HepG2 (cell line): ENCODE data around the gene NEMP2. TPM values are rescaled to one million over a fixed set of nuclear protein-coding genes. Genes with fewer than 3 reads are reported as not detected.

Experiments used
- ADNP ChIP-seq: sonication (generic); formaldehyde crosslinking; IDR thresholded peaks from 2 replicates; pipeline ENCODE4 v1.4.0; 2020; ENCODE audit warnings: missing genetic modification reagents
- PLRG1 ChIP-seq: fragments of 450-650 bp; conservative IDR thresholded peaks from 2 replicates; pipeline ENCODE4 v1.6.1; 2016
- RBM39 ChIP-seq: fragments of 200-400 bp; formaldehyde crosslinking; IDR thresholded peaks from one replicate; pipeline ENCODE4 v1.6.1; 2018; ENCODE audit warnings: antibody characterized with exemption, mild to moderate bottlenecking, low read depth, low read length; ENCODE audit not compliant: poor library complexity, severe bottlenecking
- SP2 ChIP-seq: sonication (generic); formaldehyde crosslinking; IDR thresholded peaks from 2 replicates; pipeline ENCODE4 v1.5.1; 2020; ENCODE audit warnings: mild to moderate bottlenecking, missing genetic modification reagents
- ZNF136 ChIP-seq: sonication (generic); formaldehyde crosslinking; IDR thresholded peaks from 2 replicates; pipeline ENCODE4 v1.8.1; 2022; ENCODE audit warnings: low read depth, mild to moderate bottlenecking, moderate library complexity, missing genetic modification reagents
- ZNF616 ChIP-seq: sonication (generic); formaldehyde crosslinking; IDR thresholded peaks from 2 replicates; pipeline ENCODE4 v1.5.0; 2020; ENCODE audit warnings: low read depth, mild to moderate bottlenecking, missing genetic modification reagents
- ZNF619 ChIP-seq: sonication (generic); formaldehyde crosslinking; IDR thresholded peaks from 2 replicates; pipeline ENCODE4 v1.4.0; 2020; ENCODE audit warnings: mild to moderate bottlenecking, missing genetic modification reagents
- ZNF746 ChIP-seq: sonication (generic); formaldehyde crosslinking; IDR thresholded peaks from 2 replicates; pipeline ENCODE4 v1.8.0; 2022; ENCODE audit warnings: mild to moderate bottlenecking, missing genetic modification reagents
- polyA plus RNA-seq, 8 experiments: library from polyadenylated mRNA; depleted of rRNA in 3 of 8; stranded (reverse) in 7 of 8; unstranded in 1 of 8; fragments of >200 nt; fragmentation: Illumina TruSeq in 4 of 8; extraction: Trizol in 4 of 8; gene quantifications; 2 replicates each; pipeline versions ENCODE4 v1.2.1 to v1.2.3, GENCODE V29; 2011 to 2016; ENCODE audit warnings: low read depth in 4 of 8, missing spikeins in 1 of 8, mixed read lengths in 1 of 8; ENCODE audit not compliant: insufficient read depth in 1 of 8
- total RNA-seq, 5 experiments: library from RNA; depleted of rRNA; stranded (reverse); fragments of >200 nt; fragmentation: Illumina TruSeq; extraction: Trizol; gene quantifications; 2 replicates each; pipeline ENCODE4 v1.2.3, GENCODE V29; 2016; ENCODE audit warnings: low read depth in 1 of 5
- TF ChIP-seq, protein P1 (sequence below): sonication (generic); formaldehyde crosslinking; IDR thresholded peaks from 2 replicates; pipeline ENCODE4 v1.4.0; 2020; ENCODE audit warnings: missing genetic modification reagents, borderline replicate concordance
- TF ChIP-seq, protein P2 (sequence below): sonication (generic); formaldehyde crosslinking; IDR thresholded peaks from 2 replicates; pipeline ENCODE4 v1.5.0; 2020; ENCODE audit warnings: mild to moderate bottlenecking, missing genetic modification reagents, borderline replicate concordance
- TF ChIP-seq, protein P3 (sequence below): sonication (generic); formaldehyde crosslinking; IDR thresholded peaks from 2 replicates; pipeline ENCODE4 v1.5.1; 2020; ENCODE audit warnings: mild to moderate bottlenecking, missing genetic modification reagents
- TF ChIP-seq, protein P4 (sequence below): sonication (generic); formaldehyde crosslinking; IDR thresholded peaks from 2 replicates; pipeline ENCODE4 v1.9.0; 2022; ENCODE audit warnings: missing genetic modification reagents, mild to moderate bottlenecking, borderline replicate concordance
- TF ChIP-seq, protein P5 (sequence below): sonication (generic); formaldehyde crosslinking; IDR thresholded peaks from 2 replicates; pipeline ENCODE4 v1.5.0; 2020; ENCODE audit warnings: missing genetic modification reagents, mild to moderate bottlenecking, borderline replicate concordance

Gene NEMP2
- total and polyA plus RNA-seq, 2 of the 13 experiments (the other 11 are each of a cell fraction or from before 2014, with no cell fraction given): 2.4 to 9.8 TPM

DNA sequence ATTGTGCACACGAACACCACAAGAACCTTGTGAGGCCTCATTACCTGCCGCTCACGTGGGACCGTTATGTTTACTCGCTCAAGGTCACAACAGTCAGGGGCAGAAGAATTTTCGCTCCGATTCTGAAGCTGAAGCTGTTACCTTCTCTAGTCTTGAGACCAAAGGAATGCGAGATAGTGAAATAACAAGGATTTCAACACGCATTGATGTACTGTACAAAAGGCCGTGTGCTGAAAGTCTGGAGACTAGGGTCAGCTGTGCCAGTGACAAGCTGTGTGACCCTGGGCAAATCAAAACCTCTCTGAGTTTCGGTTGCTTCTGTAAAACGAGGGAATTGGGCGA is 583 bp downstream of the NEMP2 start (continued):
- TF ChIP-seq, protein P1, sequence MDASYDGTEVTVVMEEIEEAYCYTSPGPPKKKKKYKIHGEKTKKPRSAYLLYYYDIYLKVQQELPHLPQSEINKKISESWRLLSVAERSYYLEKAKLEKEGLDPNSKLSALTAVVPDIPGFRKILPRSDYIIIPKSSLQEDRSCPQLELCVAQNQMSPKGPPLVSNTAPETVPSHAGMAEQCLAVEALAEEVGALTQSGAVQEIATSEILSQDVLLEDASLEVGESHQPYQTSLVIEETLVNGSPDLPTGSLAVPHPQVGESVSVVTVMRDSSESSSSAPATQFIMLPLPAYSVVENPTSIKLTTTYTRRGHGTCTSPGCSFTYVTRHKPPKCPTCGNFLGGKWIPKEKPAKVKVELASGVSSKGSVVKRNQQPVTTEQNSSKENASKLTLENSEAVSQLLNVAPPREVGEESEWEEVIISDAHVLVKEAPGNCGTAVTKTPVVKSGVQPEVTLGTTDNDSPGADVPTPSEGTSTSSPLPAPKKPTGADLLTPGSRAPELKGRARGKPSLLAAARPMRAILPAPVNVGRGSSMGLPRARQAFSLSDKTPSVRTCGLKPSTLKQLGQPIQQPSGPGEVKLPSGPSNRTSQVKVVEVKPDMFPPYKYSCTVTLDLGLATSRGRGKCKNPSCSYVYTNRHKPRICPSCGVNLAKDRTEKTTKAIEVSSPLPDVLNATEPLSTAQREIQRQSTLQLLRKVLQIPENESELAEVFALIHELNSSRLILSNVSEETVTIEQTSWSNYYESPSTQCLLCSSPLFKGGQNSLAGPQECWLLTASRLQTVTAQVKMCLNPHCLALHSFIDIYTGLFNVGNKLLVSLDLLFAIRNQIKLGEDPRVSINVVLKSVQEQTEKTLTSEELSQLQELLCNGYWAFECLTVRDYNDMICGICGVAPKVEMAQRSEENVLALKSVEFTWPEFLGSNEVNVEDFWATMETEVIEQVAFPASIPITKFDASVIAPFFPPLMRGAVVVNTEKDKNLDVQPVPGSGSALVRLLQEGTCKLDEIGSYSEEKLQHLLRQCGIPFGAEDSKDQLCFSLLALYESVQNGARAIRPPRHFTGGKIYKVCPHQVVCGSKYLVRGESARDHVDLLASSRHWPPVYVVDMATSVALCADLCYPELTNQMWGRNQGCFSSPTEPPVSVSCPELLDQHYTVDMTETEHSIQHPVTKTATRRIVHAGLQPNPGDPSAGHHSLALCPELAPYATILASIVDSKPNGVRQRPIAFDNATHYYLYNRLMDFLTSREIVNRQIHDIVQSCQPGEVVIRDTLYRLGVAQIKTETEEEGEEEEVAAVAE (CRISPR knock-in tag): no peak
- TF ChIP-seq, protein P2, sequence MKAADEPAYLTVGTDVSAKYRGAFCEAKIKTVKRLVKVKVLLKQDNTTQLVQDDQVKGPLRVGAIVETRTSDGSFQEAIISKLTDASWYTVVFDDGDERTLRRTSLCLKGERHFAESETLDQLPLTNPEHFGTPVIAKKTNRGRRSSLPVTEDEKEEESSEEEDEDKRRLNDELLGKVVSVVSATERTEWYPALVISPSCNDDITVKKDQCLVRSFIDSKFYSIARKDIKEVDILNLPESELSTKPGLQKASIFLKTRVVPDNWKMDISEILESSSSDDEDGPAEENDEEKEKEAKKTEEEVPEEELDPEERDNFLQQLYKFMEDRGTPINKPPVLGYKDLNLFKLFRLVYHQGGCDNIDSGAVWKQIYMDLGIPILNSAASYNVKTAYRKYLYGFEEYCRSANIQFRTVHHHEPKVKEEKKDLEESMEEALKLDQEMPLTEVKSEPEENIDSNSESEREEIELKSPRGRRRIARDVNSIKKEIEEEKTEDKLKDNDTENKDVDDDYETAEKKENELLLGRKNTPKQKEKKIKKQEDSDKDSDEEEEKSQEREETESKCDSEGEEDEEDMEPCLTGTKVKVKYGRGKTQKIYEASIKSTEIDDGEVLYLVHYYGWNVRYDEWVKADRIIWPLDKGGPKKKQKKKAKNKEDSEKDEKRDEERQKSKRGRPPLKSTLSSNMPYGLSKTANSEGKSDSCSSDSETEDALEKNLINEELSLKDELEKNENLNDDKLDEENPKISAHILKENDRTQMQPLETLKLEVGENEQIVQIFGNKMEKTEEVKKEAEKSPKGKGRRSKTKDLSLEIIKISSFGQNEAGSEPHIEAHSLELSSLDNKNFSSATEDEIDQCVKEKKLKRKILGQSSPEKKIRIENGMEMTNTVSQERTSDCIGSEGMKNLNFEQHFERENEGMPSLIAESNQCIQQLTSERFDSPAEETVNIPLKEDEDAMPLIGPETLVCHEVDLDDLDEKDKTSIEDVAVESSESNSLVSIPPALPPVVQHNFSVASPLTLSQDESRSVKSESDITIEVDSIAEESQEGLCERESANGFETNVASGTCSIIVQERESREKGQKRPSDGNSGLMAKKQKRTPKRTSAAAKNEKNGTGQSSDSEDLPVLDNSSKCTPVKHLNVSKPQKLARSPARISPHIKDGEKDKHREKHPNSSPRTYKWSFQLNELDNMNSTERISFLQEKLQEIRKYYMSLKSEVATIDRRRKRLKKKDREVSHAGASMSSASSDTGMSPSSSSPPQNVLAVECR (CRISPR knock-in tag): no peak
- TF ChIP-seq RBM39 (no peak), SP2 (0 out of 2 replicates have a peak, but pooled peaks have one; percentile 24), ZNF746 (CRISPR knock-in tag) (peak; percentile 12; the same call in 1 of the 2 replicates), ZNF616 (CRISPR knock-in tag) (no peak), ZNF619 (CRISPR knock-in tag) (peak; percentile 92; the same call in 1 of the 2 replicates), PLRG1 (no peak), ADNP (CRISPR knock-in tag) (0 out of 2 replicates have a peak, but pooled peaks have one; percentile 11), ZNF136 (CRISPR knock-in tag) (peak; percentile 4; the same call in 1 of the 2 replicates)
- TF ChIP-seq, protein P3, sequence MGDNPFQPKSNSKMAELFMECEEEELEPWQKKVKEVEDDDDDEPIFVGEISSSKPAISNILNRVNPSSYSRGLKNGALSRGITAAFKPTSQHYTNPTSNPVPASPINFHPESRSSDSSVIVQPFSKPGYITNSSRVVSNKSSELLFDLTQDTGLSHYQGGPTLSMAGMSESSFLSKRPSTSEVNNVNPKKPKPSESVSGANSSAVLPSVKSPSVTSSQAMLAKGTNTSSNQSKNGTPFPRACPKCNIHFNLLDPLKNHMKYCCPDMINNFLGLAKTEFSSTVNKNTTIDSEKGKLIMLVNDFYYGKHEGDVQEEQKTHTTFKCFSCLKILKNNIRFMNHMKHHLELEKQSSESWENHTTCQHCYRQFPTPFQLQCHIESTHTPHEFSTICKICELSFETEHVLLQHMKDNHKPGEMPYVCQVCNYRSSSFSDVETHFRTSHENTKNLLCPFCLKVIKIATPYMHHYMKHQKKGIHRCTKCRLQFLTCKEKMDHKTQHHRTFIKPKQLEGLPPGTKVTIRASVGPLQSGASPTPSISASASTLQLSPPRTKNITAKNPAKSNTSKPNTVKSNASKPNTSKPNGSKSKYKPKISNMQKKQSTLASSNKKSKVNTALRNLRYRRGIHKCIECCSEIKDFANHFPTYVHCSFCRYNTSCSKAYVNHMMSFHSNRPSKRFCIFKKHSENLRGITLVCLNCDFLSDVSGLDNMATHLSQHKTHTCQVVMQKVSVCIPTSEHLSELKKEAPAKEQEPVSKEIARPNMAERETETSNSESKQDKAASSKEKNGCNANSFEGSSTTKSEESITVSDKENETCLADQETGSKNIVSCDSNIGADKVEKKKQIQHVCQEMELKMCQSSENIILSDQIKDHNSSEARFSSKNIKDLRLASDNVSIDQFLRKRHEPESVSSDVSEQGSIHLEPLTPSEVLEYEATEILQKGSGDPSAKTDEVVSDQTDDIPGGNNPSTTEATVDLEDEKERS: peak; percentile 16; the same call in 1 of the 2 replicates
- TF ChIP-seq, protein P4, sequence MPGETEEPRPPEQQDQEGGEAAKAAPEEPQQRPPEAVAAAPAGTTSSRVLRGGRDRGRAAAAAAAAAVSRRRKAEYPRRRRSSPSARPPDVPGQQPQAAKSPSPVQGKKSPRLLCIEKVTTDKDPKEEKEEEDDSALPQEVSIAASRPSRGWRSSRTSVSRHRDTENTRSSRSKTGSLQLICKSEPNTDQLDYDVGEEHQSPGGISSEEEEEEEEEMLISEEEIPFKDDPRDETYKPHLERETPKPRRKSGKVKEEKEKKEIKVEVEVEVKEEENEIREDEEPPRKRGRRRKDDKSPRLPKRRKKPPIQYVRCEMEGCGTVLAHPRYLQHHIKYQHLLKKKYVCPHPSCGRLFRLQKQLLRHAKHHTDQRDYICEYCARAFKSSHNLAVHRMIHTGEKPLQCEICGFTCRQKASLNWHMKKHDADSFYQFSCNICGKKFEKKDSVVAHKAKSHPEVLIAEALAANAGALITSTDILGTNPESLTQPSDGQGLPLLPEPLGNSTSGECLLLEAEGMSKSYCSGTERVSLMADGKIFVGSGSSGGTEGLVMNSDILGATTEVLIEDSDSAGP (CRISPR knock-in tag): no peak
- TF ChIP-seq, protein P5, sequence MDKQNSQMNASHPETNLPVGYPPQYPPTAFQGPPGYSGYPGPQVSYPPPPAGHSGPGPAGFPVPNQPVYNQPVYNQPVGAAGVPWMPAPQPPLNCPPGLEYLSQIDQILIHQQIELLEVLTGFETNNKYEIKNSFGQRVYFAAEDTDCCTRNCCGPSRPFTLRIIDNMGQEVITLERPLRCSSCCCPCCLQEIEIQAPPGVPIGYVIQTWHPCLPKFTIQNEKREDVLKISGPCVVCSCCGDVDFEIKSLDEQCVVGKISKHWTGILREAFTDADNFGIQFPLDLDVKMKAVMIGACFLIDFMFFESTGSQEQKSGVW (CRISPR knock-in tag): peak; percentile 81; the same call in 1 of the 2 replicates
